SJCRH30 (cell line): ENCODE measurements around the gene DNMBP. TPM values are rescaled to one million over a fixed set of nuclear protein-coding genes. Genes with fewer than 3 reads are reported as not detected.

Source experiments
- total RNA-seq: library from RNA; depleted of rRNA; stranded (reverse); fragments of >200 nt; shearing (Covaris generic); gene quantifications from 2 replicates; pipeline ENCODE4 v1.2.3, GENCODE V29; 2014; rRNA removed

DNMBP gene
- total RNA-seq, 1 experiment from 2014 or later: 6.9 TPM

Other genes with a start within 250 kb of the DNMBP start
- gene ABCC2, start 227.3 kb downstream of the DNMBP start, total RNA-seq: 0.08 and 0.24 TPM in 2 replicates
- not detected in 2 replicates for gene CPN1, start 71.9 kb upstream of the DNMBP start, total RNA-seq
- gene ERLIN1, start 176.1 kb upstream of the DNMBP start, total RNA-seq: 43.2 and 43.6 TPM in 2 replicates
- 19.2 and 21.7 TPM in 2 replicates for gene CHUK, start 219.6 kb upstream of the DNMBP start, total RNA-seq